Smooth muscle cell of the brain vasculature (primary cell): ENCODE data around the gene SHQ1.
"Not testable (repeated sequence)": the region's sequence is repeated elsewhere in the genome, so short reads cannot be mapped to it uniquely, and the experiment has no call there.

Experiments used
- DNase-seq: peaks from one replicate; pipeline ENCODE4 v3.0.0-alpha.2; 2012; ENCODE audit warnings: low read depth, low spot score

SHQ1 gene

DNA sequence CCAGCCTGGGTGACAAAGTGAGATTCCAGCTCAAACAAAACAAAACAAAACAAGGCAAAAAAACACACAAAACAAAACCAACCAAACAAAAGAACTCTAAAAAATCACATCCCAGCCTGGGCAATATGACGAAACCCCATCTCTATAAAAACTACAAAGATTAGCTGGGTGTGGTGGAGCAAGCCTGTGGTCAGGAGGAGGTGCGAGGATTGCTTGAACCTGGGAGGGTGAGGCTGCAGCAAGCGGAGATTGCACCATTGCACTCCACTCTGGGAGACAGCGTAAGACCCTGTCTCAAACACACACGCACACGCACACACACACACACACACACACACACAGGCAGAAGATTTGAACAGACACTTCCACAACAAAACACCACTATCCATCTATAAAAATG is 99.6 kb downstream of the SHQ1 start:
- no peak for DNase-seq

GRCh38 chr3:72746430-72747411 is 101.5 kb downstream of the SHQ1 start:
- no peak for DNase-seq

DNA sequence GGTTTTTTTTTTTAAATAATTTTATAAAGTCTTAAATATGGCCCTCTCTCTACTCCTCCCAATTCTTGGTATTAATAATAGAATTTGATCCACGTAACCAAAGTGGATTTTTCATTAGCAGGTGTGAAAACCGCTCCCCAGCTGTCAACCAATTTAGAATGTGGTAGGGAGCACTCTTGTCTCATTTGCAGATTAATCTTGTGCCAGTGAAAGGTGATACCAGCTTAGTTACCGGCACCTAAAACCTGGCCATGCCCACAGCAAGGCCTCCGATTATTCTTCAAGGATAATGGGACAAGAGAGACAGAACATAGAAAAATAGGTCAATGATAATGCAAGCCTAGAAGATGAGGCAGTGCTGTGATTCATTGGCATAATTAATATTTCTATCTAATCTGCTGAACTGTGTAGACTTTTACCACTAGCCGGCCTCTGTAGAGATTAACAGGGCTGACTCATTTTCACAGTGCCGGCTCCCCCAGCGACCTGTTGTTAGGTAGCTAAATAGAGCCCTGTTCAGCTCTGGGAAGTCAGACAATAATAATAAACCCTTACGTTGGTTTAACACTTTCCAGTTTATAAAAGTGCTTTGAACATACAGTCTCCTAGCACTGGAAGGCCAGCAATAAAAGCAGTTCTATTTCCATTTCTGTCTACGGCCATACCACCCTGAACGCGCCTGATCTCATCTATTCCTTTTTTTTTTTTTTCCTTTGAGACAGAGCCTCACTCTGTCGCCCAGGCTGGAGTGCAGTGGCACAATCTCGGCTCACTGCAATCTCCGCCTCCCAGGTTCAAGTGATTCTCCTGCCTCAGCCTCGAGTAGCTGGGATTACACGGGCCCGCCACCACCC is 102.9 kb downstream of the SHQ1 start:
- DNase-seq: no peak

DNA sequence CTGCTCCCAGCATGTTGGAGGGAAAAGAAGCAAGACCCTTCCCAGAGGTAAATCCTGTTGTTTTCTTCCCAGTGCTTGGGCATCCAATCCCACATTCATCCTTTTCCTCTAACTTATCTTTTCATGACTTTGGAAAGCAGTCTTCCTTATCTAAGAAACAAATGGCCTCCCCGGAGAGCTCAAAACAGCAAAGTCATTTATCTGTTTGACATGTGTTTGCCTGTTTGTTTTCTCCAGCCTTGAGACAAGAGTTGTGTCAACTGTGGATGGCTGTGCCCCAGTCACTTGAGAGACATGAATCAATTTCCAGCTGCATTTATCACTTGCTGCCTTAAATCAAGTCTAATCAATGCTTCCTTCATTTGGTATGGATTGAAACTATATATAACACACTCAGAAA is 103.9 kb downstream of the SHQ1 start:
- DNase-seq: no peak

DNA sequence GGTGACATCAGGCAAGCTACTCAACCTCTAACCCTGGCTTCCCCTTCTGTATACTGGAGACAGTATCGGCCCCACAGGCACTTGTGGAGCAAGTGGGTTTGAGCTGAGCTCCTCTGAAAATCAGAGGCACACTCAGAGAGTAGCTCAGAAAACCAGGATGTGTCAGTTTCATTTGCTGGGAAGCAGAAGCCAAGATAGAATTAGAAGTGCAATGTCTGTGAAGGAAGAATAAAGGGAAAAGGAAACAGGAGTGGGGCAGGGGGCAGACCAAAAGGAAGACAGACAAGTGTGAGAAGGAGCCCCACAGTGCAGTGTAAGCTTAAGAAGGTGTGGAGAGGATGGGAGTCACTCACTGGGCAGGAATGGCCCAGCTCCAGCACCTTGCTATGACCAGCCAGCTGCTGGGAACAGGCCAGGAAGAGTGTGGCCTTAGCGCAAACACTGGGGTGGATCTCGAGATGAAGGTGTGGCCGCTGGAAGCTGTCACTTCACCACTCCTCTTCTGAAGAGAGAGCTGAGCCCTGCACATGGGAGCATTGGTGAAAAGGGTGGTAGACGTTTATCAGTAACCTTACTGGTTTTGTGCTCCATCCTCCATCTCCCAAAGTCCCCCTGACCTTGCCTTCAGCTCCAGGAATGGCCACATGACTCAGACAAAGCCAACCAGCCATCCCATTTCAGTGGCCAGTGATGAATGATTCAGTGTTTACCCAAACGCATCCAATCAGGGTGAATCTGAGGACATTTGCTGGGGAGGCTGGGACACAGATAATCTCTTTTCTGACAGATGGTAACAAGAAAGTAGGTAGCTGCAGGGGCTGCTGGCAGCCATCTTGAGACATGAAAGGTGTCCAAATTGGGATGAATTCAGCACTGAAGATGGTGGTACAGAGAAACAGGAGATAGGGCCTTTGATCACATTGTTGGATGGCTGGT is 108.4 kb downstream of the SHQ1 start:
- no peak for DNase-seq

- no peak for DNase-seq
These were observed 109.3 kb downstream of the SHQ1 start for GRCh38 chr3:72738752-72739530.

DNA sequence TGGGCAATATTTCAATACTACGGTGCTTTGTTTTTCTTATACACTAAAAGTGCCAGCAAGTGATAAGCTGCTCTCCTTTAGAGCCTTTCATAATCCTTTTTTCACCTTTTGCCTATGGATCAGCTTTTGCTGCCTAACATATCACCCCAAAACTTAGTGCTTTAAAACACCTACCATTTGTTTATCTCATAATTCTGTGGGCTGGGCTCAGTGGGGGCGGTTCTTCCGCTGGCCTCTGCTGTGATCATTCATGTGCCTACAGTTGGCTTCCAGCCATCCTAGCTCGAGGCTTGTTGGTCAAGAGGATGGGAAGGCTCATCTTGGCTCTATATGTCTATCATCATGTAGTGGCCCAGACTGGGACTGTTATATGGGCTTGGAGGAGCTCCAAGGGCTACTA is 113.2 kb downstream of the SHQ1 start:
- not testable (repeated sequence) for DNase-seq

DNA sequence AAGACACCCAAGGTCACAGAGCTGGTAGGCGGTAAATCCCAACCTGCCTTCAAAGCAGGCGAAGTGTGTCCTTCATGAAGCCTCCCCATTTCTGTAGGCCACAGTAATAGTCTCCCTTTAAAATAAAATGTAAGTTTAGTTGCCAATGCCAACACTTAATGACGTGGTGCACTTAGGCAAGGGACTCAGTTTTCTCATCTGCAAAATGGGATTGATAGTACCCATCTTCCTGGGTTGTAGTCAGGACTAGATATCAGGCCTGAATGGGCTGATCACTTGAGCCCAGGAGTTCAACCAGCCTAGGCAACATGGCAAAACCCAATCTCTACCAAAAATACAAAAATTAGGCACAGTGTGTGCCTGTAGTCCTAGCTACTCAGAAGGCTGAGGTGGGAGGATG is 114.6 kb downstream of the SHQ1 start:
- DNase-seq: no peak

DNA sequence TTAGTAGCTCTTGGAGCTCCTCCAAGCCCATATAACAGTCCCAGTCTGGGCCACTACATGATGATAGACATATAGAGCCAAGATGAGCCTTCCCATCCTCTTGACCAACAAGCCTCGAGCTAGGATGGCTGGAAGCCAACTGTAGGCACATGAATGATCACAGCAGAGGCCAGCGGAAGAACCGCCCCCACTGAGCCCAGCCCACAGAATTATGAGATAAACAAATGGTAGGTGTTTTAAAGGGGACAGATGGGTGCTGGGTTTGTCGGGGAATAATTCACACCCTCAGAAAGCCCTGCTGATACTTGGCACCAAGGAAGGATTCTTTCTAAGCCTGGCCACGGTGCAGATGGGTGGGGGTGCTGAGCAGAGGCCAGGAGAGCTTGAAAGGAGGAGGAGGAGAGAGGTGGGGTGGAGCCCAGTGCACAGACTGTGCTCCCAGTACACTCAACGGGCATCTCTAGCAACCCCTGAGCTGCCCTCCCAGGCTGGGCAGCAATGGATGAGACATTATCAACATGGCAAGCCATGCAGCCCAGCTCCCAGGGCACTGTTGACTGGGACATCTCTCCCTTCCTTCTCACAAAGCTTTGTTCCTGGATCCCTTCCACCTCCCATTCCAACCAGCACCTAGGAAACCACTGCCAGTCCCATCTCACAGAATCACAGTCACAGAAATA is 115.4 kb downstream of the SHQ1 start:
- not testable (repeated sequence) for DNase-seq

DNA sequence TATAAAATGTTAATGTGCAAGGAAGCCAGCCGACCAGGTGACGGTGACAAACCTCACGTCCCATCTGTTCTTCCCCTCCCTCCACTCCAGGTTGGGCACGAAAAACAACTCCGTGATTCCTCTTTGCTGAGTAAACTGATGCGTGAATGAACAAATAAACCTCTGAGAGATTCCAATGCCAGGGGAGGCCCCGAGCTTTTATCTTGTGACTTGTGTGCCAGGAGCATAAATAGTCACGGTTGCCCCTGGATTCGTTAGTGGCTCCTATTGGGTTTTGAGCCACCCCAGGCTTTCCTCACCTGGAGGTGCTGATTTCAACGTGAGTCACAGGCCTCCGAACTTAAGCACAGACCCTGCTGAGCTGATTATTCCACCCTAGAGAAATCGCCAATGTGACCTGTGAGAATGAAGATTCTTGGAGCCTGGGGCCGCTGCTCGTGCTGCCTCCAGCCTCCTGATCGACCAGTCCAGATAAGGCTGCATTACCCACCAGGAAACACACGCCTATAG is 119.2 kb downstream of the SHQ1 start:
- no peak for DNase-seq

GRCh38 chr3:72728329-72728889 is 119.8 kb downstream of the SHQ1 start:
- DNase-seq: no peak

DNA sequence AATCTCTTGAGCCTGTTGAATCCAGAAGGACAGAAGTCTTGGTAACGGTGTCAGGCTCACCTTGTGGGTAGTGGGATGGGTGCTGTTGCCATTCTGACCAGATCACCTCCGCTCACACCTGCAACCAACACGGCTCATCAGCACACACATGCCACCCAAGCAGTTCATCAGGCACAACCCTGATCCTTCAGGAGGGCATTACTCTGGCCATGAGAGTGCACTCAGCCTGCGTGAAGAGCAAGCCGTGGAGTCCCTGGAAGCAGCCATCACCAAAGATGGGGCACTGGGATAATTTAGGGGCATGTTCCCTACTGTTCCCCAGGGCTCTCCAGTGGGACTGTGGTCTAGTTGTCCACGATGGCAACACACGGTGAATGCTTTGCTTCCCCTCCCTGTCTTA is 120.5 kb downstream of the SHQ1 start:
- no peak for DNase-seq

DNA sequence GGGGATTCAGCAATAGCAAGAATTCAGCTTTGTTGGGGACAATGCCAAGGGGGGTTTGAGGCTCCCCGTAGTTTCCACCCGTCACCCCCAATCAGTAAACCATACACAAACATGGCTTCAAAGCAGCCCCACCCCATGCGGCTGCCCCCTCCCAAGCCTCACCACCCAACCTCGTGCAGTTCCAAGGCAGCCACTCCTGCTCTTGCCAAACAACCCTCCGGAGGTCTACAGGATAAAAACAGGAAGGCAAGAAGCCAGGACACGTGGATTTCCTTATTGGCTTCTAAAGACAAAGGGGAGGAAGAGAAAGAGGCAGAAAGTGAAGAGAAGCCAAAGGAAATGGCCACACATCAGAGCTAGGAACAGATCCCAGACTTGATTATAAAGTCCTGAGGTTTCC is 121.1 kb downstream of the SHQ1 start:
- DNase-seq: no peak

DNA sequence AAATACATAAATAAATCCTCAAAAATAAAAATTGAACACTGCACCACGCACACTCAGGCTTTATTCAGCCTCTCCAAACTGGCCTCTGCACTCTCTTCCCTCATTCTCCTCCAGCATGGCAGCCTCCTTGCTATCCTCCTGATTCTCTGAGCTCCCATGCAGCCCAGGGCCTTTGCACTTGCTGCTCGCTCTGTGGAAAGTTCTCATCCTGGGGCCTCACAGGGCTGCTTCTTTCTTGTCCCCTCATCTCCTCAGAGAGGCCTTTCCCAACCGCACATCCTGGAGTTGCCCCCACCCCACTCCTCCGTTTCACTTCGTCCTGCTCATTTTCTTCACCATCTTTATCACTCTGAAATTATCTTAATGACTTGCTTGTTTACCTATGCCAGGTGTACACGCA is 123.0 kb downstream of the SHQ1 start:
- no peak for DNase-seq

DNA sequence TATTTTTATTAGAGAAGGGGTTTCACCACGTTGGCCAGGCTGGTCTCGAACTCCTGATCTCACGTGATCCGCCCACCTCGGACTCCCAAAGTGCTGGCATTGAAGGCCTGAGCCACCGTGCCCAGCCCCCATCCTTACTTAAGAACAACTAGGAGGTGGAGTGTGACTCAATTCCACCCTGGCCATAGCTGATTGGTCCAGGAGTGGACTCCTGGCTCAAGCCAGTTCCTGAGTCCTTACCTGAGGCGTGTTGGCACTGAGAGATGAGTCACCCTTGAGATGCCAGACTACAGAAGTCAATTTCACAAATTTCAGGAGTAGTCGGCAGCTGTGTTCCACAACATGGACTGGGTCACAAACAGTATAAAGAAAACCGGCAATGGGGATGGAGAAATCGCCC is 124.2 kb downstream of the SHQ1 start:
- DNase-seq: no peak

GRCh38 chr3:72722930-72723726 is 125.1 kb downstream of the SHQ1 start:
- peak; percentile 7 for DNase-seq

DNA sequence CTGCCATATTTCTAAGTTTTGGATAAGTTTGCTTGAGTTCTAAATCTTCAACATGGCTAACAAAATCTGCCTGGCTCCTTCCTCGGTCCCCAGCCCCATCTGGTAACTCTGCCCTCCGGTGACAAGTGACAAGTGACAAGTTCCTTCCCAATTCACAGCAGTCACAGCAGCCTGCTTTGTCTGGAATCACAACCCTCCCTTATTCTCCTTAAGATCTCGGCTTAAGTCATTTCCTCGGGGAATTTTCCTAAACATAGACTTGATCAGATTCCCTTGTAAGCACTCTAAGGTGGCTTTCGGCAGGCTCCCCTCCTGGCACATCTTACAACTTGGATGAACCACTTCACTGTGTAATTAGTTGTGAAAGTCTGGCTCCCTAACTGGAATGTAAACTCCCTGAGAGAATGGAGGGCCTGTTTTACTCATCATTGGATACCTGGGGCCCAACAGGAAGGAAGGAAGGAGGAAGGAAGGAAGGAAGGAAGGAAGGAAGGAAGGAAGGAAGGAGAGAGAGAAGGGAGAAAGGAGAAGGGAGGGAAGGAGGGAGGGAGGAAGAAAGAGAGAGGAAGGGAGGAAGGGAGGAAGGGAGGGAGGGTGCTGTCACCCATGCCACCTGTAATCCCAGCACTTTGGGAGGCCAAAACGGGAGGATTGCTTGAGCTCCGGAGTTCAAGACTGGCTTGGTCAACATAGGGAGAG is 126.4 kb downstream of the SHQ1 start:
- DNase-seq: no peak

DNA sequence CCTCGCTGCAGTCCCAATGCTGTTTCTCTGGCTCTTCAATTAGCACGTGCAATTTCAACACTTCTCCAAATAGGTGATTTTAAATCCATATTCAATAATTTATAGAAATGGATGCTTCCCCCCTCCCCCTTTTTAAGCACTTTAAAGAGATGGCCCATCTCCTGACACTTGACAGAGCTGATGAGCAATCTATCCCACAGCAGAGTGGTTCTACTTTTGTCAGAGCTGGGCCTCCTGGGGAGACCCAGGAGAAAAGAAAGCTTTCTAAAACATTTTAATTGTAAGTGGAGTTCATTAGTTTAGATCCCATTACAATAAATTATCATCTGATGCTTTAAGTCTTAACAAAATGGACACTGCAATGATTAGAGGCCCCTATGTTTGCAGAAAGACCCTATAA is 127.7 kb downstream of the SHQ1 start:
- DNase-seq: no peak
